Left renal cortex interstitium (tissue), 4 donors: ENCODE measurements around the gene SPNS1. TPM values are rescaled to one million over a fixed set of nuclear protein-coding genes. Genes with fewer than 3 reads are reported as not detected.
"Not testable (repeated sequence)": the region's sequence is repeated elsewhere in the genome, so short reads cannot be mapped to it uniquely, and the experiment has no call there.

Source experiments
- DNase-seq, 4 donors: peaks; one replicate each; pipeline ENCODE4 v3.0.0-alpha.2; 2013; ENCODE audit warnings: low read depth in 4 of 4, low spot score in 2 of 4, missing footprints in 1 of 4
- polyA plus RNA-seq, 4 donors: library from polyadenylated mRNA; unstranded; fragments of 120-200 nt; gene quantifications; one replicate each; pipeline ENCODE4 v1.2.1, GENCODE V29; 2013; ENCODE audit not compliant: insufficient read length in 4 of 4

Gene SPNS1
- polyA plus RNA-seq, 4 donors: 35.9 to 61.4 (median 49.9) TPM

DNA sequence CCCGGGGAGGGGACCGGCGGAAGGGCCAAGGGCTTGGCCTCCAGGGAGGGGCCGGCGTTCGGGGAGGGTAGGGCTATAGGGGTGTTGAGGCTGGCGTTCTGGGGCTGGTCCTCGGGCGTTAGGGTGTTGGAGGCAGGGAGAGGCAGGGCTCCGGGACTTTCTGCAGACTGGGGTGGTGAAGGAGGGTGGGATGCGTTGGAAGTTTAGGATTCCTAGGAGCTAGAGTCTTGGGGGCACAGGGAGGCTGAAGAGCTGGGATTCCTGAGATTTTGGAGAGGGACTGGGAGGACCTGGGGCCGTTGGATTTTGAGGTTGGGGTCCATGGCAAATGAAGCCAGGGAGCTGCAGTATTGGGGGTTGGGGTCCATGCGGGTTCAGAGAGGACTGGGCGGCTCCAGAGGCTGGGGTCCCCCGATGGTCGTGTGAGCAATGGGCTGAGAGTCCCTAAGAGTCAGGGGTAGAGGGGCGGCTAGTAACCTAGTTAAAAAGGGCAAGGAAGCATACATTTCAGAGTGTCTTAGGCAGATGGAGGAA, 23.1 kb upstream of the SPNS1 start:
- DNase-seq: no peak

DNA sequence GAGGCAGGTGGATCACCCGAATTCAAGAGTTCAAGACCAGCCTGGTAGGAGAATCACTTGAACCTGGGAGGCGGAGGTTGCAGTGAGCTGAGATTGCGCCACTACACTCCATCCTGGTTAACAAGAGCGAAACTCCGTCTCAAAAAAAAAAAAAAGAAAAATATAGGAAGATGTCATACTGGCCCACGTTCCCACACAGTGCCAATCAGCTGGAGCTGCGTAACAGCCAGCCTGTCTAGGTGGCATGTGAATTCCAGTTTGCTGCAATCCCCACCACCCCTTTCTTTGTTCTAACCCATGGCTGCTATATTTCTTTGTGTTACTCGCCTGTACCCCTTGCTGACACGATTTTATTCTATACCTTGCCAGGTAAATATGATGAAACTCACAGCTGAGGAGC, 16.4 kb upstream of the SPNS1 start:
- no peak for DNase-seq

DNA sequence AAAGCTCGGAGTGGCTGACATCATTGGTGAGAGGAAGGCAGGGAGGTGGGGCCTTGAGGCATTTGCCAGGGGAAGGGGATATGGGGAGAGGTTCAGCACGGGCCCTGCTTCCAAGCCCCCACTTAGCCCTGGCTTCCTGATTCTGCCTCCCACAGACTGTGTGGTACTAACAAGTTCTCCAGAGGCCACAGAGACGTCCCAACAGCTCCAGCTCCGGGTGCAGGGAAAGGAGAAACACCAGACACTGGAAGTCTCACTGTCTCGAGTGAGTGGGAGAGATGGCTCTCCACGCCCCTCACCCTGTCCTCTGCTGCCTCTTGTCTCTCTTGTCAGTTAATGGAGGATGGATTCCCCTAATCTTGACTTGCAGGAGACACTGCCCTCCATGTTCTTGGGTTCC, 15.7 kb upstream of the SPNS1 start:
- DNase-seq: no peak

DNA sequence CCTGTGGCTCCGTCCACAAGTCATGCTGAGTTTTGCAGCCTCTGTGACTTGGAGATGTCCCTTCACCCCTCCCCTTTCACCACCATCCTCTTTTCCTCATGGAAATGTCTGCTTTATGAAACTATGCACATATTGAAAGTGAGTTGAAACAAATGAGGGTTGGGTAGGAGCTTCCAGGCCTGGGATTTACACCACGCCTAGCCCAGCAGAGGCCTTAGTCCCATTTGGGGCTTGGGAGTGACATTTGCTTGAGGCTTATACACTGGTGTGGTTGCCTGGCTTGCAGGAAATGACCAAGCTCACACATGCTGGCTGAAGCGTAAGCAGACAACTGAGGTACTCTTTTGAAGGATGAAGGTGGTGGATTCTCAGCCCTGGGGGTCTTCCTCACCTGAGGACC, 10.5 kb upstream of the SPNS1 start:
- DNase-seq: no peak

DNA sequence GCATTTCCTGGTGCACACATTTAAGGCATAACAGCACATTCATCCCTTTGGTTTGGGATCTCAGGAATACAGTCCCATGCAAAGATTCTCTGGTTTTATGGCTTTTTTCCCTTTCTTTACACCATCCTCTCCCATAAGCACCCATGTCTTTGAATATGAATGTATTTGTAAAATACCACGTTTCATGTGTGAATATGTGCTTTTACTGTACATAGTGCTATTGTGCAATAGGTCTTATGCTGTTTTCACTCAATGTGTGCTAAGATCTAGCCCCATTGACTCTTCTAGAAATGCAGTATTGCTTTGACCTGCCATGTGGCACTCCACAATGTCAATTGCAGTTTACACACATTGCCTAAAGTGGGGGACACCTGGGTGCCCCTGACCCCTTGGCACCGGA, 10.1 kb upstream of the SPNS1 start:
- no peak for DNase-seq

DNA sequence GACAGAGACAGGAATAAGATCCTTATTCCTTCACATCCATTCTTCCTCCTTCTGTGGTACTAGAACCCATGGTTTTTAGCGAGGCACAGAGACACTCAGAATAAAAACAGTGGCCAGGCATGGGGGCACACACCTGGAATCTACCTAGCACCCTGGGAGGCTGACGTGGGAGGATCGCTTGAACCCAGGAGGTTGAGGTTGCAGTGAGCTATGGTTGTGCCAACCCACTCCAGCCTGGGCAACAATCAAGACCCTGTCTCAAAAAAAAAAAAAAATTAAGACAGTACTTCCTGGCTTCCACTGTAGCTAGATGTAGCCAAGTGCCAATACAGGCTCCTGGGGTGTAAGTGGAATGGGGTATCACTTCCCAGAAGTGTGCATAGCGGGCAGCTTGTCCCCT, 7.4 kb upstream of the SPNS1 start:
- DNase-seq: no peak

DNA sequence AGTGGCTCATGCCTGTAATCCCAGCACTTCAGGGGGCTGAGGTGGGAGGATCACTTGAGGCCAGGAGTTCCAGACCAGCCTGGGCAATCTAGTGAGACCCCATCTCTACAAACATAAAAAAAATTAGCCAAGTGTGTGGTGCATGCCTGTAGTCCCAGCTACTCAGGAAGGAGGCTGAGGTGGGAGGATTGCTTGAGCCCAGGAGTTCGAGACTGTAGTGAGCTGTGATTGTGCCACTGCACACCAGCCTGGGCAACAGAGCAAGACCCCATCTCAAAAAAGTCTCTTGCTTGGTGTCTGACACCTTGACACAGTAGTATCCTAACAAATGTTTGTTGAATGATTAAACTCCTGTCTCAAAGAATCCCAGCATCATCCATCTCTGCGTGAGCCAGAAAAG, 4.9 kb upstream of the SPNS1 start:
- DNase-seq: not testable (repeated sequence)

DNA sequence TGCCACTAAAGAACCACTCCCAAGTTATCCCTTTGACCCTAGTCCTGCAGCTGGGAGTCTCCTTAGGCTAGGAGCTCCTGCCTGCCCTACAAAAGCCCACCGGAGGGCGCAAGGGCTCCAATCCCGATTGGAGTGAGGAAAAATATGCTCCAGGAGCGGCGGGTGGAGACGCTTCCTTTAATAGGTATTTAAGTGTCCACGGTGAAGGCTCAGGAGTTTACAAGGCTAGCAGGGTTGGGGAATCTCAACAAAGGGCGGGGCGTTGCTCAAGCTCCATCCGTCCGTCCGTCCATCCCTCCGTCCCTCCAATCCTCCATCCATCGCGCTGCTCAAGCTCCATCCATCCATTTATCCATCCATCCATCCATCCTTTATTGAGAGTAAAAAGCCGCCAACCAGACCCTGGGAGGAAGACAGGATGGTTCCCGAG, 556 bp upstream of the SPNS1 start:
- DNase-seq: peak; percentile 15 to 50 (median 26)

DNA sequence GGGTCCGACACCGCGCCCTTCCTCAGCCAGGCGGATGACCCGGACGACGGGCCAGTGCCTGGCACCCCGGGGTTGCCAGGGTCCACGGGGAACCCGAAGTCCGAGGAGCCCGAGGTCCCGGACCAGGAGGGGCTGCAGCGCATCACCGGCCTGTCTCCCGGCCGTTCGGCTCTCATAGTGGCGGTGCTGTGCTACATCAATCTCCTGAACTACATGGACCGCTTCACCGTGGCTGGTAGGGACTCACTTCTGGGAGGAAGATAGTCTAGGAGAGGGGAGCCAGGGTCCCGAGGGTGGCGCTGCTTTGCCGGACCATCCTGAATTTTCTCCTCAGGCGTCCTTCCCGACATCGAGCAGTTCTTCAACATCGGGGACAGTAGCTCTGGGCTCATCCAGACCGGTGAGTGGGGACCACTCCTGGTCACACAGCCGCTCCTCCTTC, 601 bp downstream of the SPNS1 start:
- DNase-seq: no peak

DNA sequence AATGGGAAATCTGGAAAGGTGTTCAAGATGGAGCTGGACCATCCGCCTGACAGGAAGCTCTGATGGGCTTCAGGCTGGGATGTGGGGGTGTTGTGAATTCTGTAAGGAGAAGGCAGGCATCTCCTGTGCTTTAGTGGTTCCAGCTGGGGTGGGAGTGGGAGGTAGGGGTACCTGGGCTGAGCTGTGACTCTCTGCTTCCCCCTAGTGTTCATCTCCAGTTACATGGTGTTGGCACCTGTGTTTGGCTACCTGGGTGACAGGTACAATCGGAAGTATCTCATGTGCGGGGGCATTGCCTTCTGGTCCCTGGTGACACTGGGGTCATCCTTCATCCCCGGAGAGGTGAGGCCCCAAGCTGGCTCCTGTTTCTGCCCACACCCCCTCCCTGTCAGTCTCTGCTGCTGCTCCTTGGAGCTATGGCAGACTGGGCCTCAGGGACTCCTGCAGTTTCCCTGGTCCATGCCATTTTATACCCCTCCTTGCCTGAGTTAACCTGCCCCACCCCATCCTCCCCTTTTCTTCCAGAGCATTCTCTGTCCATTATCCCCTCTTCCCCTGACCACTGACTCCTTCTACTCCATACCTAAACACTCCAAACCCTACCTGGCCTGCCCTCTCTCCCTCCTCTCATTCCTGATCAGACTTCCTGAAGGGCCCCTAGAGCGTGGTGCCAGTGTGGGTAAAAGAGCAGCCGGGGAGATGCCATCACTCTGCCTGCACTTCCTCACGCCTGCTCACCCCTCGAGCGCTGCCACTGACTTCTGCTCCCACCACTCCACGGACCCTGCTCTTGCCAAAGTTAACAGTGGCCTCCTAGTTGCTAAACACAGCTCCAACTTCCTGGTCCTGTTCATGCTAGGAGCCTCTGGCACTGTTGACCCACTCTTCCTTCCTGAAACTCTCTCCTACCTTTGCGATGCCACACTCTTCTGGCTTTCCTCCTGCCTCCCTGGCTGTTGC, 3.4 kb downstream of the SPNS1 start:
- peak in 1 of 4 donors; percentile 2 for DNase-seq

DNA sequence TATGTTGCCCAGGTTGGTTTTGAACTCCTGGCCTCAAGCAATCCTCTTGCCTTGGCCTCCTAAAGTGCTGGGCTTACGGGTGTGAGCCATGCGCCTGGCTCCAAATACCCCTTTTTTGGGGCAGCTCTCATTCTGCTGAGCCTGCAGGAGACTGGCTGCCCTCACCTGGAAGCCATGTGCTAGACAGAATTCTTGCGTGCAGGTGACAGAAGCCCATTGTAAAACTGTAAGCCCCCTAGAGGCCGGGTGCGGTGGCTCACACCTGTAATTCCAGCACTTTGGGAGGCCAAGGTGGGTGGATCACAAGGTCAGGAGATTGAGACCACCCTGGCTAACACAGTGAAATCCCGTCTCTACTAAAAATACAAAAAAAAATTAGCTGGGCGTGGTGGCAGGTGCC, 5.8 kb downstream of the SPNS1 start:
- DNase-seq: not testable (repeated sequence)

DNA sequence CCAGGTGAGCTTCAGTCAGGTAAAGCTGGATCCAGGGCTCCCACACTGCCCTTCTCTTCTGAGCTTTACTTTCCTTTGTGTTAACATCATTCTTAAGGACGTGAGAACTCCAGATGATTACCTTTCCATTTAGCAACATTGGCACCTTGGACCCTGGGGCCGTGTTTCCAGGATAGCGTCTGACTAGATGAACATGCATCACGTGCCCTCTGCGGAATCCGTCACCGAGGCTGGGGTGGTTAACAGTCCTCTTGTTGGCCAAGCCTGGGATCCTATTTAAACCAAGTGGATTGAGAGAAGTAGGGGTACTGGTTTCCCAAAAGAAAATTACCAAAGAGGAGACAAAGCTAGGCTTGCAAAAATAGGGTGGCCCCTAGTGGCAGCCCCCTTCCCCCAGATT, 6.4 kb downstream of the SPNS1 start:
- DNase-seq: no peak

DNA sequence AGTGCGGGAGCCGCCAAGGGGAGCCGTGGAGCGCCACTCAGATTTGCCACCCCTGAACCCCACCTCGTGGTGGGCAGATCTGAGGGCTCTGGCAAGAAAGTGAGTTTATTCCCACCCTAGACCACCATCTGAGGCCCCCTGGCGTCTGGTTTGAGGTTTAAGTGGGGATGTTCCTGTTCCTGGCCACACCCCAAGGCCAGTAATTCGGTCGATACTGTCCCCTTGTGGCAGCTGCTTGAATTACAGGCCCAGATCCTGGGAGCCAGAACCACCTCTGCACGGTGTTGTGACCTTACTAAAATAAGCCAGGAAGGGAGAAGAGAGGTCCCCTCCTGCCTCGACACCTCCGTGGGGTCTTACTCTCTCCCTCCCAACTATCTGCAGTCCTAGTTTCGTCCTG, 6.9 kb downstream of the SPNS1 start:
- DNase-seq: no peak

DNA sequence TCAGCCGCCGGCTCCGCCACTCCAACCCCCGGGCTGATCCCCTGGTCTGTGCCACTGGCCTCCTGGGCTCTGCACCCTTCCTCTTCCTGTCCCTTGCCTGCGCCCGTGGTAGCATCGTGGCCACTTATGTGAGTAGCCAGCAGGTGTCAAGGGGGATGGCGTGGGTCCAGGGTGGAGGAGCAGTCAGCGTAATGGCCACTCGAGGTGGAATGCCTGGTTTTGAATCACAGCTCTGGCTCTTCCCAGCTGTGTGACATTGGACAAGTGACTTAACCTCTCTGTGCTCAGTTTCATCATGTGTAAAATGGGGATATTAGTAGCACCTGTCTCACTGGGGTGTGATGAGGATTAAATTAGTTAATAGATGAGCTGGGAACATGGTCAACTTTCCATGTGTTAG, 7.8 kb downstream of the SPNS1 start:
- no peak for DNase-seq

DNA sequence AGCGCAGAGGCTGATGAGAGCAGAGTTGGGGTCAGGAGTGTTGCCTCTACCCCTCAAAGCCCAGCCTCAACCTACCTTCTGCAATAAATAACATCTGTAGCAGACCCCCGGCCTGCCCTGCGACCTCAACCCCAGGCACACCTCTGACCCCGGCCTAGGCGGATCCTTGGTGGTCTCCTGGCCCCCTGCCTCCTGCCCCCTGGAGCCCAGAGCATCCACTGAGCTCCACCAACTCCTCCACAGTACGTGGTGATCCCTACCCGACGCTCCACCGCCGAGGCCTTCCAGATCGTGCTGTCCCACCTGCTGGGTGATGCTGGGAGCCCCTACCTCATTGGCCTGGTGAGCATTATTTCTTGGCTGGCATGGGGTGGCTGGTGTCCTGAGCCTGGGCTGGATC, 8.4 kb downstream of the SPNS1 start:
- DNase-seq: no peak

DNA sequence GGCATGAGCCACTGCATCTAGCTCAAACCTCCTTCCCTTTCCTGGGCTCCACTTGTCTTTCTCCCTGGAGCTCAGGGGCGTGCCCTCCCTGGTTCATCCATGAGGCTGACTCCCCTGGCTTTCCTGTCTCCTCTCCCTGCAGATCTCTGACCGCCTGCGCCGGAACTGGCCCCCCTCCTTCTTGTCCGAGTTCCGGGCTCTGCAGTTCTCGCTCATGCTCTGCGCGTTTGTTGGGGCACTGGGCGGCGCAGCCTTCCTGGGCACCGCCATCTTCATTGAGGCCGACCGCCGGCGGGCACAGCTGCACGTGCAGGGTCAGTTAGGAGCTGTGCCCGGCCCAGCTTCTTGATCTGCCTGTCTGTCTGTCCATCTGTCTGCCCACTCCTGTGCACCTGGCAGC, 9.1 kb downstream of the SPNS1 start:
- DNase-seq: no peak

DNA sequence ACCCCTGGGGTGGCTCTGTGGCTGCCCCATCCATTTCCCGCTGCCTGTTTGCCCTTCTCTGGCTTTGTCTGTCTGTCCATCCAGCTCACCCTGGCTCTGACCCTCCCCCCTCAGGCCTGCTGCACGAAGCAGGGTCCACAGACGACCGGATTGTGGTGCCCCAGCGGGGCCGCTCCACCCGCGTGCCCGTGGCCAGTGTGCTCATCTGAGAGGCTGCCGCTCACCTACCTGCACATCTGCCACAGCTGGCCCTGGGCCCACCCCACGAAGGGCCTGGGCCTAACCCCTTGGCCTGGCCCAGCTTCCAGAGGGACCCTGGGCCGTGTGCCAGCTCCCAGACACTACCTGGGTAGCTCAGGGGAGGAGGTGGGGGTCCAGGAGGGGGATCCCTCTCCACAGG, 9.5 kb downstream of the SPNS1 start:
- DNase-seq: no peak

DNA sequence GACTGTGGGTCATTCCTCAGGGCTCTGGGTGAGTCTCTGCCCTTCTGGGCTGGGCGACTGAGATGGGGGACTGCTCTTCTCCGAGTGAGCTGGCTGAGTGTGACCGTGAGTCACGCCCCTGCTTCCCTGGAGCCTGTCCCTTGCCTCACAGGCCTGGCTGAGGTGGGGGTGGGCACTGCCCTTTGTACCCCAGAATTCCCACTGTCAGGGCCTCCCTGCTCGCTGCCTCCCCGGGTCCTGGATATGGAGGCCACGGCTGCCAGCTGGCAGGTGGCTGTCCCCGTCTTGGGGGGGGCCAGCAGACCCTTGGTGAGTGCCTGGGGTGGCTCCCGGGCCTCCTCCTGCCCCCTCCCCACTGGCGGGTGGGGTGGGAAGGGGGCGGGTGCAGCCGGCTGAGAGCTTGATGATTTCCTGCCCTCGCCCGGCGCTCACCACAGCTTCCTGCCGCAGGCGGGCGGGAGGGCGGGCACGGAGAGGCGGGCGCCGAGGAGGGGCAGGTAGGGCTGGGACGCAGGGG, 10.1 kb downstream of the SPNS1 start, which contains the start of gene LAT:
Gene LAT, plus strand, starts transcription at position 434 of the 517 bp plus-strand sequence. CDS start 366 bp downstream, outside the sequence.
- no peak for DNase-seq

DNA sequence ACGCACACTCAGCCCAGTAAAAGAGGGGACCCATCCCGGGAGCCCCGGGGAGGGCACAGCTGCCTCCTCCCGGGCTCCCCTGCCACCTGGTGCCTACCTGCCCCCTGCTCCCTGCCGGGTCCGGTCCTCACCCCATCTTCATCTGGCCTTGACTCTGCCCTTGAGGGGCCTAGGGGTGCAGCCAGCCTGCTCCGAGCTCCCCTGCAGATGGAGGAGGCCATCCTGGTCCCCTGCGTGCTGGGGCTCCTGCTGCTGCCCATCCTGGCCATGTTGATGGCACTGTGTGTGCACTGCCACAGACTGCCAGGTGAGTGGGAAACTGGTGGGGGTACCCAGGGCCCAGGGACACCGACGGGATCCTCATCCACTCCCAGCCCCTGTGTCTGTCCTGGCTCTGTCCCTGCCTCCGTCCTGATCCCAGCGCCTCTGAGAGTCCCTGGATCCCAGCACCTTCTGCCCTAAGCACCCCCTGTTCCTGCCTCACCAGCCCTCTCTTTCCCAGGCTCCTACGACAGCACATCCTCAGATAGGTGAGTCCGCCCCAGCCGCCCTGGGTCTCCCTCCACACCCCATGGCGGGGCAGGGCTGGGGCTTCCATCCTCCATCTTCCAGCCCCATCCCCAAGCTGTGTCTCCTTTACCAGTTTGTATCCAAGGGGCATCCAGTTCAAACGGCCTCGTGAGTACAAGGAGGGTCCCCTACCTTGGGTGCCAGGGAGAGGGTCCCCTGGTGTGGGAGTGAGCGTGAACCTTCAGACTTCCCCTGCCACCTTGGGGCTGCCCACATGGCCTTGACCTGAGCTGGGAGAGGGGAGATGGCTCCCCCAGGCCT, 10.8 kb downstream of the SPNS1 start:
- no peak for DNase-seq

DNA sequence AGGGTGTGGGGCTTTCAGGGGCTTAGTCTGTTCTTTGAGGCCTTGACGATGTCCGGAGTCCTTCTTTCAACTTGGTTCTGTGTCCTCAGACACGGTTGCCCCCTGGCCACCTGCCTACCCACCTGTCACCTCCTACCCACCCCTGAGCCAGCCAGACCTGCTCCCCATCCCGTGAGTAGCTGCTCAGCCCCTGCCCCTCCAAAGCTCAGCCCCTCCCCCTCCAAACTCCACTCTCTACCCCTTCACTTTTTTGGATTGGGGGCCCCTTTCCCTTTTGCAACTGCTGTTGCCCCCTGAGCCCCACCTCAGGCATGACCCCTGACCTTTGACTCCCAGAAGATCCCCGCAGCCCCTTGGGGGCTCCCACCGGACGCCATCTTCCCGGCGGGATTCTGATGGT, 11.5 kb downstream of the SPNS1 start:
- DNase-seq: no peak

DNA sequence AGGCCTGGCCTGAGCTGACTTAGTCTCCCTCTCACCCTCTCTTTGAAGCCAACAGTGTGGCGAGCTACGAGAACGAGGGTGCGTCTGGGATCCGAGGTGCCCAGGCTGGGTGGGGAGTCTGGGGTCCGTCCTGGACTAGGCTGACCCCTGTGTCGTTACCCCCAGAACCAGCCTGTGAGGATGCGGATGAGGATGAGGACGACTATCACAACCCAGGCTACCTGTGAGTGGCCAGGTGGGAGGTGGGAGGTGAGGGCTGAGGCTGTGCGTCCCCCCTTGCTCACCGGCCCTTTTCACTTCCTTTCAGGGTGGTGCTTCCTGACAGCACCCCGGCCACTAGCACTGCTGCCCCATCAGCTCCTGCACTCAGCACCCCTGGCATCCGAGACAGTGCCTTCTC, 11.9 kb downstream of the SPNS1 start:
- no peak for DNase-seq
